Right hindlimb (tissue), 1 donor: ENCODE data around the gene EPHA8.
A peak's percentile ranks its signal among the peaks of the same experiment; 100 is the strongest.

Experiments
- DNase-seq: peaks from one replicate; pipeline ENCODE4 v3.0.0-alpha.2; 2018

EPHA8 gene

DNA sequence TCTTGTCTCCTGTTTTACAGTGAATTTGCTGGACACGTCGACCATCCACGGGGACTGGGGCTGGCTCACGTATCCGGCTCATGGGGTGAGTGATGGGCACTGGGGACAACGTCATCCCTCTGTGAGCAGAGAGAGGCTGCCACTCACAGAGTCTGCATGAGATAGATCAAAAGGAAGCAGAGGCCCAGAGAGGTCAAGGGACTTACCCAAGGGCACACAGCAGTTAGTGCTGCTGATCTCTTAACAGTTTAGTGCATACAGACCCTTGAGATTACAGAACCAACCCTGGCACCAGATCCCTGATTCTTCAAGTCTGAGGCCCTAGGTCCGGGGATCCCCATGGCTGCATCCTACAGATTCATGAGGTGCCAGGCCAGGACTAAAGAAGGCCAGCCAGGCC, 6.0 kb downstream of the EPHA8 start:
- DNase-seq: no peak

DNA sequence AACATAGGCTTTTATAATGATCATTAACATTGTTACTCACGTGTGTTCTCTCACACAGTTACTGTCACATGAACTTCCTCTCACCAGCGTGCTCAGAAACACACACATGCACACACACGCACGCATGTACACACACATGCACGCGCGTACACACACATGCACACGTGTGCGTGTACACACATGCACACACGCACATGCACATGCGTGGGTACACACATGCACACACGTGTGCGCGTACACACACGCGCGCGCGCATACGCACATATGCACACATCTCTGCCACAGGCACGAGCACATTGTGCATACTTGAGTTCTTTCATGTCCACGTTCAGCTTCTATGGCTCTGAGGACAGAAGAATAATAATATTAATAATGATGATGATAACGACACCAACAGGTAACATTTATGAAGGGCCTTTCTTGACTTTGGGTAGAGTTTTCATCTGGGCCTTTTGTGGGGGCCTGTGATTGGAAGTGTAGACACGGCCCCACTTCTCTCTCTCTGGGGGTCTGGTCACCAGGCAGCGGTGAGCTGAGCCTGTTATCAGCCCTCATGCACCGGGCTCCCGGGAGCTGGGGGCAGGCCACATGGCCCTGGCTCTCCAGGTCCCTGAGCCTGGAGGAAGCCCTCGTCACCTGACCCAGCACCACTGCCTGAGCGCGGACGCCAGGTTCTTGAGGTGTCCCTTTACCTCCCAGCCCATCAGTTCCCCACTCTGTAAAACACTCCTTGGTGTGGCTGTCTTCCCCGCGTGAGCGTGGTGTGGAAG, 7.0 kb downstream of the EPHA8 start:
- DNase-seq: no peak

DNA sequence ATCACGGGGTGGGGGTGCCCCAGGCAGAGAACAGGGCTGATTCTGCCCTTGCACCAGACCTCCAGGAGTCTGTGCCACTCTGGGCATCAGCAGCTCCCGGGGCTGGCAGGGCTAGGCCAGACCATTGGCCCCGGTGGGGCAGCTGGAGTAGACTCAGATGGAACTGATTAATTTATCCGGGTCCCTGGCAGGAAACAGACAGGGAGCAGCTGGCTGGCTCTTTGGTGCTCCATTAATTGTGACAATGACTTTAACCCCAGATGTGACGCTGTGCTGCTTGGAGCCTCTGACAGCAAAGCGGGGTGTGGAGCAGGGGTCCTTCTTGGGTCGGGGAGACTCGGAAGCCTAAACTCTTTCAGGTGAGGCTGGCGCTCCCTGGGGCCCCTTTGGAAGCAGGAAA, 9.5 kb downstream of the EPHA8 start:
- peak; percentile 66 for DNase-seq

DNA sequence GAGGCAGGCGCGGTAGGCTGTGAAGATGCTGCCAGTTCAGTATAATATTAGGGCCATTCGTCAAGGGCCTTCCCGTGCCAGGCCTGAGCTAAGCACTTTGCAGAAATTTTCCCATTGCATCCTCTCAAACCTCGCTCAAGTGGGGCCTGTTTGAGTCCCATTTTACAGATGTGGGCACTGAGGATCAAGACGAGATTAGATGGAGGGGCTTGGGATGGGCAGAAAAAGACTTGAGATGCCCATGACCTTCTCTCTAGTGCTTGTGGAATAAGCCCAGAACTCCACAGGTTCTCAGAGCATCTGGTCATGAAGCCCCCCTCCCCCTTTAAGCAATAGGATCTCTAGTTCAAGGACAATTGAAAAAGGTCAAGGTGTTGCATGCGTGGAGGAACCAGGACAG, 9.9 kb downstream of the EPHA8 start:
- DNase-seq: no peak

DNA sequence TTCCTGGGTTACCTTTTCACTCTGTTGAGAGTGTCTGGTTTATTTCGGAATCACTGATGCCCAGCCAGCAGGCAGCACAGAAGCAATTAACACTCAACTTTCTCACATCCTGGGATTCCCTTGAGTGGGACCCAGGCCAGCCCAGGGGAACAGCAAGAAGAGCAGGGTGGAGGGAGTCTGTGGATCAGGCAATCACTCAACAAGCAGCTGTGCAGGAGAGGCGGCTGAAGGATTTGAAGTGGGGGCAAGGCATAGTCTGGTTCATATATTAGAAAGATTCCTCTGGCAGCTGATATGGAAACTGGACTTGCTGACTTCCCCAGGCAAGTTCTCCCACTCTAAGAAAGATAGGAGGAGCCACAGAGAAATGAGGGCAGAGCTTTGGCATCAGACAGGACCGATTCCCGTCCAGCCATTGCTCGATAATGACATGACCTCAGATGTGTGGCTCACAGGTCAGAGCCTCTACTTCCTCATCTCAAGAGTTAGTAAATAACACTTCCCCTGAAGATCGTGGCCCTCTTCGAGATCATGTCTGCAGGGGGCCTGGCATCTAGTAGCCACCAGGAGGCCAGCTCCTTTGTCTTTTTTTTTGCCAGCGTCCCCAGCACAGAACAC, 12.4 kb downstream of the EPHA8 start:
- DNase-seq: no peak

DNA sequence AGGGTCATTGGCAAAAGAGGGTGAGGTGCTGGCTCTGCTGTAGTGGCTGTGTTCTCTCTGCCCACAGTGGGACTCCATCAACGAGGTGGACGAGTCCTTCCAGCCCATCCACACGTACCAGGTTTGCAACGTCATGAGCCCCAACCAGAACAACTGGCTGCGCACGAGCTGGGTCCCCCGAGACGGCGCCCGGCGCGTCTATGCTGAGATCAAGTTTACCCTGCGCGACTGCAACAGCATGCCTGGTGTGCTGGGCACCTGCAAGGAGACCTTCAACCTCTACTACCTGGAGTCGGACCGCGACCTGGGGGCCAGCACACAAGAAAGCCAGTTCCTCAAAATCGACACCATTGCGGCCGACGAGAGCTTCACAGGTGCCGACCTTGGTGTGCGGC, 12.9 kb downstream of the EPHA8 start:
- no peak for DNase-seq

DNA sequence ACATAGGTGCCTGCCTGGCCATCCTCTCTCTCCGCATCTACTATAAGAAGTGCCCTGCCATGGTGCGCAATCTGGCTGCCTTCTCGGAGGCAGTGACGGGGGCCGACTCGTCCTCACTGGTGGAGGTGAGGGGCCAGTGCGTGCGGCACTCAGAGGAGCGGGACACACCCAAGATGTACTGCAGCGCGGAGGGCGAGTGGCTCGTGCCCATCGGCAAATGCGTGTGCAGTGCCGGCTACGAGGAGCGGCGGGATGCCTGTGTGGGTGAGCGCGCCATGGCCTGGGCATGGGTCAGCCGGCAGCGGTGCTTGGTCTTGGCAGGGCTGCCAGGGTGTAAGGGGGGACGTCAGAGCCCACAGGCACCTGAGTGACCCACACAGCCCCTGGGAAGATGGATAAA, 13.3 kb downstream of the EPHA8 start:
- no peak for DNase-seq

DNA sequence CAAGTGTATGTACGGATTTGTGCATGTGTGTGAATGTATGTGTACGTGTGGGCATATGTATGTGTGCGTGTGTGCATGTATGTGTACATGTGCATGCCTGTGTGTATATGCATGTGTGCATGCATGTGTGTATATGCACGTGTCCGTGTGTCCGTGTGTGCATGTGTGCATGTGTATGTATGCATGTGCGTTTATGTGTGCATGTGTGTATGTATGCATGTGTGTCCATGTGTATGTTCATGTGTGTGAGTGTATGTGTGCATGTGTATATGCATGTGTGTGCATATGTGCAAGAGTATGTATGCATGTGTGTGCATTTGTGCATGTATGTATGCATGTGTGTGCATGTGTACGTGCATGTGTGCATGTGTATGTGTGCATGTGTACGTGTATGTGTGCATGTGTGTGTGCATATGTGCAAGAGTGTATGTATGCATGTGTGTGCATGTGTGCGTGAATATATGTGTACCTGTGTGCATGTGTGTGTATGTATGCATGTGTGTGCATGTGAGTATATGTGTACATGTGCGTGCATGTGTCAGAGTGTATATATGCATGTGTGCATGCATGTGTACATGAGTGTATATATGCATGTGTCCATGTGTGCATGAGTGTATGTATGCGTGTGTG, 15.6 kb downstream of the EPHA8 start:
- DNase-seq: no peak

DNA sequence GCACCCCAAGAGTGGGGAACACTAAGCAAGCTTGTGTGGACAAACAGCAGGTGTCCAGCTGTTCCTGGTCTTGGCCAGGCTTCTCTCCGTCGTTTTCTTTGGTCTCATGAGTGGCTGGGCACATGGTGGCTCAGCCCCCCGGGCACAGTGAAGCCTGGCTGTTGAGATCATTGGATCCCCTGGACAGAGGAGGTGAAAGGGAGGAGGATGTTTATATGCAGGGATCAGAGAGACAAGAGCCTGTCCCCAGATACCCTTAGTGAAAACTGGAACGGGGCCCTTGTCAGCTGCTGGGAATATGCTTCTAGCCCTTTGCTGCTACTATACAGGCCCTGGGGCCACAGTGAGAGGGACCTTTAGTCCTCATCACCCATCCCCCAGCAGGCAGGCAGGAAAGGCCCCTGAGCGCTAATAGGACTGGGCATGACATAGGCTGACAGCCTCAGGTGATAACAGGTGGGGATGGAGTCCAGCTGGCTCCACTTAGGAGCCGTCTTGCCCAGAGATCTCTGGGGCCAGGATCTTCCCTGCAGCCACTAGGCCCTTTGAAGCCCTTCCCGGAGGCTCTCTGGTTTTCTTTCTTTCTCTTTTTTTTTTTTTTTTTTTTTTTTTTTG, 16.4 kb downstream of the EPHA8 start:
- DNase-seq: no peak

DNA sequence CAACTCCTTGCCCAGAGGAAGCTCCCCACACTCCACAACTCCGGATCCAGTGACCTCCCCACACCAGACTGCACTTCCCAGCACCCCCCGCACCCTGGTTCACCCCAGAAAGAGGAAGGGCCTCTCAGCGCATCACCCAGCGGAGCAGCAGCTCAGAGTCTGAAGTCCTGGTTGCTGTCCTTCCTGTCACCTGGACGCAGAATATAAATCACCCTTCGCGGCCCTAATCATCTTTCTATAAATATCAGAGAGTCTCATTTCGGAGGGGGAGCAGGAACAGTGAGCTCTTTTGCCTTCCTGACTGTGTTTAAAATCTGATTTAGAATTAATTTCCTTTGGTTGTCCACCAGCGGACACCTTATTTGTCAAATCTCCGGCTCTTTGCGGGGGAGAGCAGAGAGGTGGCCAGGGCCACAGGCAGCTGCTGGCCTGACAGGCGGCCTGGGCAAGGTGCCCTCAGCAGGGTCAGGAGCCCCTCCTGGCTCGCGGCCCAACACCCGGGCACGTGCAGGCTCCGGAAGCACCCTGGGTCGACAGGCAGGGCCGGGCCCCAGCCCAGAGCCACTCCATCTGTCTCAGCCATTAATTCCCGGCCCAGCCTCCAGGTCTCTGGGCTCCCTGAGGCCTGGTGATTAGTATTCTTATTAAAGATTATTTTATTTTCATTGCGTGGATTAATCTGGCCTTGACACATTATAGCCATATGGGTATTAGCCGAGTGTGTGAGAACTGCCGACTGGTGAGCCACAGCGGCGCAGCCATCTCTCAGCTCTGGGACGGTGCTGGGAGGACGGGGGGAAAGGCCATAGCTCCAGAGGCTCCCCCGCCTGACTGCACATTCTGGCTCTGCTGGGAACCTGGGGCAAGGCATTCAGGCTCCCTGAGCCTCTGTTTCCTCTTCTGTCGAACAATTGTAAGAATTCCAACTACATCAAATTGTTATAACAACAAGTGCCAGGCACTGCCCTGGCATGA, 19.7 kb downstream of the EPHA8 start:
- no peak for DNase-seq

DNA sequence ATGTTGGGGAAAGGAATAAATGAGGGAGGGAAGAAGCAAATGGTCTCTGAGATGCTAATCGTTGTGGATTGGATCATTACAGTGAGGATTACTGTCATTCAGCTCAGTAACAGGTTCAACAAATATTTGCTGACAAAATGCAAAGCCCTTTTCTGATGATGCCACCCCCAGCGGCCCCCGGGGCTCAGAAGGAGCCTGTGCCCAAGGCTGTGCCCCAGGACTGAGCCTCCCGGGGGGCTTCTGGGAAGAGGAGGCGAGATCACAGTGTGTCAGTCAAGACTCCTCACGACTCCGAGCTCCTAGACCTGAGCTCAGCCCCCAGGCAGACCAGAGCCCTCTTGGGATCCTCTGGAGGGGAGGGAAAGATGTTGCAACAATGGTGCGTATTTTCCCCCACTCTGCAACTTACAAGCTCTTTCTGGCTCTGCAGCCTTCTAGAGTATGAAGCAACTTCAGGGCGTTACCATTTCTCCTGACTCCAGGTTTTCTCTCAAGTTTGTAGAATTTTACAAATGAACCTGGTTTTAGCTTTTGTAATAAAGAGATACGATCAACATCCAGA, 20.8 kb downstream of the EPHA8 start:
- DNase-seq: no peak

DNA sequence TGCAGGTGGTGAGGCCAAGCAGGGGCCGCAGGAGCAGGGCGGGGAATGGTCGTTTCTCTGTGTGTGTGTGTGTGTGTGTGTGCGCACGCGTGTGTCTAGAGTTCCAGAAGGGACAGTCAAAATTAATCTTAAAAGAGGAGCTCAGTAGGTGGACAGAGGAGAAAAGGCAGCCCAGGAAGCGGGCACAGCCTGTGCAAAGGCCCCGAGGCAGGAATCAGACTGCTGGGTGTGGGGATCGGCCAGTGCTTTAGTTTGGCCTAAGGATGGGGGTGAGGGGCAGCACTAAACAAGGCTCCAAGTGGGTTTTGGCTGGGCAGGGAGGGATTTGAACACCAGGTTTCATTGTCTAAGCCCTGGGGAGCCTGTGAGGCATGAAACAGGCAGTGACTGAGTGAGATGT, 21.7 kb downstream of the EPHA8 start:
- no peak for DNase-seq

DNA sequence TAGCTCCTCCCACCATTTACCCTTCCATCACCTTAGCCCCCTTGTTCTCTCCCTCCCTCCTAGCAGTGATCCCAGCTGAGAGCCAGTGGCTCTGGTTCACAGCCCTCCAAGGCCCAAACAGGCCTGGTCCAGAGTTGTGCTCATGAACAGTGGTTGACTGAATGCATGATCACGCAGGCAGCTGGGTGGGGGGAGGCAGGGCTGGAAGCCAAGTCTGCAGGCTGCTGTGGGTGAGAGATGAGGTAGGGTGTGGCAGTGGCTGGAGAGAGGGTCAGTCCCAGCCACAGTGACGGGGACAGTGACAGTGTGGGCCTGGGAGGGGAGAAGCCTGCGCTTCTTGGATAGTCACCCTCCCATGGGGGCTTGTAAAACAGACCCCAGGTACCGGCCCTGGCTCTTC, 22.2 kb downstream of the EPHA8 start:
- DNase-seq: no peak

DNA sequence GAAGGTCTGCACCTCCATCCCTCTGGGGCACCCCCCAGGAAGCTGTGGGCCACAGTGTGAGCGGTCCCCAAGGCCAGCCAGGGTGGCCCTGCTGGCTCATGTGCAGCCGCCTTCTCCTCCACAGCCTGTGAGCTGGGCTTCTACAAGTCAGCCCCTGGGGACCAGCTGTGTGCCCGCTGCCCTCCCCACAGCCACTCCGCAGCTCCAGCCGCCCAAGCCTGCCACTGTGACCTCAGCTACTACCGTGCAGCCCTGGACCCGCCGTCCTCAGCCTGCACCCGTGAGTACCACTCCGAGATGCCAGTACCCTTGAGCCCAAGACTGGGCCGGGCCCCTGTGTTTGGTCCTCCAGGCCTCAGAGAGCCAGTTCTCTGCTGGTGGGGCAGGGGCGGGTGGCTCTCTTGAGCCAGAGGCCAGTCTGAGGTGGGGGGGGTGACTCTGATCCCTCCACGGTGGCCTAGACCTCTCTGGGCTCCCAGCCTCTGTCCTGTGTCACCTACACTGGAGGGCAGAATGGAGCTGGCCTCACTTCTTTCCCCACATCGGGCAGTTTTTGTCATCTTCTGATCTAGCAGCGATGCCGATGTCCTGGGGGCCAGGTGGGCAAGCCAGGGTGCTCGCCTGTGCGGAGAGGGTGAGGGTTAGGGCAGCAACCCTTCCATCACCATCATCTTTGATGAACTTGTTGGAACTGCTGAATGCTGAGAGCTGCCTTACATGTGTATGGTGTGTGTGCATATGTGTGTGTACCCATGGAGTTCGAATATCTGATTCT, 23.3 kb downstream of the EPHA8 start:
- DNase-seq: no peak

DNA sequence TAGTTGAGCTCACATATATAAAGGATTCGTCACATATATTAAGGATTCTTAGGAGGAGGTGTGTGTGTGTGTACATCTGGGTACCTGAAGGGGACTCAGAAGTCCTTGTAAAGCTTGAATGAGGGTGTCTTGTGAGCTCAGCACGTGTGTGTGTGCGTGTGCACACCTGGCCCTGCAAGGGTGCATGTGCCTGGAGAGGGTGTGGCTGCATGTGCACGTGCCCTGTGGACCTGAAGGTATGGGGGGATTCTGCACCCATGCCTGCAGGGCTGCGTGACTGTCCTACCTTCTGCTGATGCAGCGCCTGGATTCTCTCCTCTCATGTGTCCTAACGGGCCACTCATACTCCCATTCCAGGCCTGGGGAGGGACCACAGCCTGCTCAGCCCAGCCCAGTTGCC, 24.0 kb downstream of the EPHA8 start:
- DNase-seq: no peak

DNA sequence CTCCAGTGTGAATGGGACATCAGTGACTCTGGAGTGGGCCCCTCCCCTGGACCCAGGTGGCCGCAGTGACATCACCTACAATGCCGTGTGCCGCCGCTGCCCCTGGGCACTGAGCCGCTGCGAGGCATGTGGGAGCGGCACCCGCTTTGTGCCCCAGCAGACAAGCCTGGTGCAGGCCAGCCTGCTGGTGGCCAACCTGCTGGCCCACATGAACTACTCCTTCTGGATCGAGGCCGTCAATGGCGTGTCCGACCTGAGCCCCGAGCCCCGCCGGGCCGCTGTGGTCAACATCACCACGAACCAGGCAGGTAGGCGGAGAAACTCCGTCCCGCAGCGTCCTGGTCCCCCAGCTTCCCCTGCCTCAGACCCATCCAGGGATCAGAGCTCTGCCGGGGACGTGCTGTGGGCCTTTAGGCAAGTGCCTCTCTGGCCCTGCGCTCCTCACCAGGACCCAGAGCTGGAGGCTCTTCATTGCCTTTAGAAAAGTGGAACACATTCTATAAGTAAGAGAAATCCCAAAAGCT, 25.7 kb downstream of the EPHA8 start:
- DNase-seq: no peak

DNA sequence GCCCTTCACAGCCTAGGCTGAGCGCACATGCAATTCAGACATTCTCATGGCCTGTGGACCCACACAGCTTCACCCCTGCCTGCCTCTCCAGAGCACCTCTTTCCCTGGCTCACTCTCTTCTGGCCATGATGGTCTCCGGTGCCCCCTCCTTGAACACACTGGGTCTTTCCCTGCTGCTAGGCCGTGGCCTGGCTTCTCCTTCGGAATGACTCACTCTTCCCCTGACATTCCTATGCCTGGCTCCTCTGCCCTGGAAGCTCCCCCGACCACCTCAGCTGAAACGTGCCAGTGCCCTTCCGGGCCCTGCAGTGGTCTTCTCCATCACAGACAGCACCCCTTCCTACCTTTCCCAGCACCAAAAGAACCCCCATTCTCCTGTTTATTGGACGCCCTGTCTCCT, 28.3 kb downstream of the EPHA8 start:
- no peak for DNase-seq

DNA sequence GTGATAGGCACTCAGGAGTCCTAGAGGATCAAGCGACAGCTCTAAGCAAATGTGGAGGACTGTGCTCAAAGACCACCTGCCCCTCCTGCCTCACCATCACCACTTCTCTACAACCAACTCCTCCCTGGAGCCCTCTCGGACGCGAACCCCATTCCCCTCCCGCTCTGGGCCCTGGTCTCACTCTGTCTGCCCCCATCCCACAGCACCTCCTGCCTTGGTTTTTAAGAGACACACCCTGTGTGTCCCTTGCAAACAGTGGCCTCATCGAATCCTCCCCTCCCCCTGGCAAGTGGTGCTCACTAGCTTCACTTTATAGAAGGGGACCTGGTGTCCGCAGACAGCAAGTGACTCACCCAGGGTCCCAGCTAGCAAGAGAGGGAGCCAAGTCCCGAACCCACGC, 28.8 kb downstream of the EPHA8 start:
- no peak for DNase-seq

DNA sequence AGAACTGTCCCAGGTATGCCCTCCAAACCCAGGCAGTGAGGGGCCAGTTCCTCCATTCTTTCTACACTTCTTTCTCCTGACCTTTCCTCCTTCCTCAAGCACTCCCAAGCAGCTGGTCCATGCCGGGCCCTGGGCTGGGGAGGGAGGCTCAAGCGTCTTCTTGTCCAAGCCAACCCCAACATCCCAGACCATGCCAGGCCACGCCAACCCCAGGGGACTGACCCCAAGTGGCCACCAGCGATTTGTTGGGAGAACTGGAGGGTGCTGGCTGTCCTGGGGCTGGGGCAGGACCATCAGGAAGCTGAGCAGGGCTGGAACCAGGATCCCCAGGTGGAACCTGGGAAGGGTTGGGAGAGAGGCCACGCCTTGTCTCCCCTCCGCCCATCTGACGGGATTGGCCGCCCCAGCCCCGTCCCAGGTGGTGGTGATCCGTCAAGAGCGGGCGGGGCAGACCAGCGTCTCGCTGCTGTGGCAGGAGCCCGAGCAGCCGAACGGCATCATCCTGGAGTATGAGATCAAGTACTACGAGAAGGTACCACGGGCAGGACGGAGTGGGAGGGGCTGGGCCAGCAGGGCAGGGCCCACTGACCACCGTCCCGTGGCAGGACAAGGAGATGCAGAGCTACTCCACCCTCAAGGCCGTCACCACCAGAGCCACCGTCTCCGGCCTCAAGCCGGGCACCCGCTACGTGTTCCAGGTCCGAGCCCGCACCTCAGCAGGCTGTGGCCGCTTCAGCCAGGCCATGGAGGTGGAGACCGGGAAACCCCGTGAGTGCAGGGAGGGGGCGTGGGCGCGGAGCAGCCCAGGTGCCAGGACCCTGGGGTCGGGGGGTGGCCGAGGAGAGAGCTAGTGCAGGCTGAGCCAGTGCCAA, 29.9 kb downstream of the EPHA8 start:
- no peak for DNase-seq

DNA sequence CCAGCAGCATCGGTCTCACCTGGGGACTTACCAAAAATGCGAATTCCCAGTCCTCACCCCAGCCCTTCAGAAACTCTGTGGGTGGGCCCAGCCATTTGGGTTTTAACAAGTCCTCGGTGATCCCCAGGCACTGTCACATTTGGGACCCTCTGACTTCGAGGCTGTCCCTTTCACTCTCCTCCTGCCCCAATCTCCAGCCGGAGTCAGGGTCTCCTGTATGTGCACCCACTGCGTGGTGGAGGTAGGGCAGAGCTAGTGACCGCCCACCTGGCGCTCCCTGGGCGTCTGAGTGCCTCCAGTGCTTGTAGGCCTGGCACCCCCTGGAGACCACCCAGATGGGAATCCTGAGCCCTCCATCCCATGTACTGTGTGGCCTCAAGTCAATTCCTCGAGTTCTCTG, 31.1 kb downstream of the EPHA8 start:
- DNase-seq: no peak
